DND-41 (cell line): ENCODE measurements around the gene WDR43.

ENCODE experiments used
- ATAC-seq: fragments of 200-7000 bp; cut with Tn5 transposase; 3 replicates; pipeline ENCODE4 v1.9.1; 2021; ENCODE audit warnings: low read depth; ENCODE audit not compliant: insufficient read depth
- DNase-seq: peaks from one replicate; pipeline ENCODE4 v3.0.0-alpha.2; 2020
- H2AFZ ChIP-seq: 2 replicates; pipeline ENCODE4 v1.6.0; 2012; ENCODE audit warnings: low read depth, low read length
- H3K27ac ChIP-seq: 2 replicates; pipeline ENCODE4 v1.5.1; 2012; ENCODE audit warnings: low read length, inconsistent platforms
- H3K27me3 ChIP-seq: fragments of 200-600 bp; sonication (generic); 2 replicates; pipeline ENCODE4 v1.6.0; 2012; ENCODE audit warnings: low read length, mild to moderate bottlenecking, inconsistent platforms; ENCODE audit not compliant: insufficient read depth, poor library complexity
- H3K36me3 ChIP-seq: 2 replicates; pipeline ENCODE4 v1.5.1; 2012; ENCODE audit warnings: low read length, inconsistent platforms; ENCODE audit not compliant: insufficient read depth
- H3K4me1 ChIP-seq: 2 replicates; pipeline ENCODE4 v1.5.1; 2012; ENCODE audit warnings: mild to moderate bottlenecking, low read length; ENCODE audit not compliant: insufficient read depth
- H3K4me2 ChIP-seq: 2 replicates; pipeline ENCODE4 v1.6.0; 2012; ENCODE audit warnings: mild to moderate bottlenecking, moderate library complexity, low read length, inconsistent platforms; ENCODE audit not compliant: insufficient read depth
- H3K4me3 ChIP-seq, 2 experiments: fragments of 200-600 bp in 1 of 2; shearing (Covaris generic) in 1 of 2; 2 replicates each; pipeline ENCODE4 v1.5.1; 2012 to 2016; ENCODE audit warnings: inconsistent platforms in 2 of 2, low read length in 2 of 2, mild to moderate bottlenecking in 2 of 2, low read depth in 1 of 2, moderate library complexity in 1 of 2
- H3K79me2 ChIP-seq: 2 replicates; pipeline ENCODE4 v1.6.0; 2012; ENCODE audit warnings: low read length, inconsistent platforms; ENCODE audit not compliant: insufficient read depth
- H3K9ac ChIP-seq: 2 replicates; pipeline ENCODE4 v1.6.0; 2012; ENCODE audit warnings: low read depth, mild to moderate bottlenecking, inconsistent platforms, low read length, moderate library complexity
- H3K9me3 ChIP-seq: 2 replicates; pipeline ENCODE4 v1.5.1; 2012; ENCODE audit warnings: low read length, moderate library complexity, mild to moderate bottlenecking, inconsistent platforms; ENCODE audit not compliant: insufficient read depth, severe bottlenecking
- H4K20me1 ChIP-seq: 2 replicates; pipeline ENCODE4 v1.6.0; 2012; ENCODE audit warnings: low read length; ENCODE audit not compliant: insufficient read depth
- EZH2 ChIP-seq: IDR thresholded peaks from 3 replicates; pipeline ENCODE4 v1.6.1; 2012; ENCODE audit warnings: borderline replicate concordance, low read depth, mild to moderate bottlenecking, moderate library complexity, low read length, inconsistent platforms; ENCODE audit not compliant: severe bottlenecking
- TF ChIP-seq, protein P1 (sequence below): IDR thresholded peaks from 2 replicates; pipeline ENCODE4 v1.5.1; 2012; ENCODE audit warnings: borderline replicate concordance, low read length, moderate library complexity, mild to moderate bottlenecking; ENCODE audit not compliant: poor library complexity, severe bottlenecking; ENCODE audit errors: extremely low read depth

WDR43 gene

DNA sequence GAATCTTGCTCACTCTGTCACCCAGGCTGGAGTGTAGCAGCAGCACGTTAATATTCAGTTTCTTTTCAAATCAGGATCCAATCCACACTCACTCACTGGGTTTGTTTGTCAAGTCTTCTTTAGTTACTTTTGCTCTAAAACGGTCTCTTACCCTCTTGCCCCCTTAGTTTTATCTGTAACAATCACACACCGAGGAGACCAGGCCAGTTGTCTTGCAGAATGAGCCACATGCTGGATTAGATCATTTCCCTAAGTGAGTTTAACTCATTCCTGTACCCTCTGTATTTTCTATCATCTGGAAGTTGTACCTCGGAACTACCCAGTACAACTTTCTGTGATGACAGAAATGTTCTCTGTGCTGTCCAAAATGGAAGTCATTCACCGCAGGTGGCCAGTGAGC lies 65.9 kb downstream of the WDR43 start:
- Histone ChIP-seq H3K4me1 (no peaks in the 10 kb centered on the region), H3K27ac (no peak overlapping the region), H3K9ac (no peak overlapping the region), H4K20me1 (no peaks in the 10 kb centered on the region), H3K9me3 (no peaks in the 10 kb centered on the region), H3K27me3 (peaks cover 2% of the 10 kb centered on the region), H3K4me2 (no peak overlapping the region), H3K79me2 (no peaks in the 10 kb centered on the region), H3K36me3 (no peaks in the 10 kb centered on the region), H2AFZ (no peak overlapping the region), H3K4me3 (no peak overlapping the region)
- DNase-seq: no peak
- no peak for ATAC-seq
- no peak for TF ChIP-seq EZH2
- TF ChIP-seq, protein P1, sequence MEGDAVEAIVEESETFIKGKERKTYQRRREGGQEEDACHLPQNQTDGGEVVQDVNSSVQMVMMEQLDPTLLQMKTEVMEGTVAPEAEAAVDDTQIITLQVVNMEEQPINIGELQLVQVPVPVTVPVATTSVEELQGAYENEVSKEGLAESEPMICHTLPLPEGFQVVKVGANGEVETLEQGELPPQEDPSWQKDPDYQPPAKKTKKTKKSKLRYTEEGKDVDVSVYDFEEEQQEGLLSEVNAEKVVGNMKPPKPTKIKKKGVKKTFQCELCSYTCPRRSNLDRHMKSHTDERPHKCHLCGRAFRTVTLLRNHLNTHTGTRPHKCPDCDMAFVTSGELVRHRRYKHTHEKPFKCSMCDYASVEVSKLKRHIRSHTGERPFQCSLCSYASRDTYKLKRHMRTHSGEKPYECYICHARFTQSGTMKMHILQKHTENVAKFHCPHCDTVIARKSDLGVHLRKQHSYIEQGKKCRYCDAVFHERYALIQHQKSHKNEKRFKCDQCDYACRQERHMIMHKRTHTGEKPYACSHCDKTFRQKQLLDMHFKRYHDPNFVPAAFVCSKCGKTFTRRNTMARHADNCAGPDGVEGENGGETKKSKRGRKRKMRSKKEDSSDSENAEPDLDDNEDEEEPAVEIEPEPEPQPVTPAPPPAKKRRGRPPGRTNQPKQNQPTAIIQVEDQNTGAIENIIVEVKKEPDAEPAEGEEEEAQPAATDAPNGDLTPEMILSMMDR: no peak

- Histone ChIP-seq H2AFZ (no peak overlapping the region), H3K27me3 (peaks cover 2% of the 10 kb centered on the region), H4K20me1 (no peaks in the 10 kb centered on the region), H3K4me2 (no peak overlapping the region), H3K79me2 (no peaks in the 10 kb centered on the region), H3K36me3 (no peaks in the 10 kb centered on the region), H3K9me3 (no peaks in the 10 kb centered on the region), H3K4me1 (no peaks in the 10 kb centered on the region), H3K4me3 (no peak overlapping the region), H3K9ac (no peak overlapping the region), H3K27ac (no peak overlapping the region)
- no peak for DNase-seq
- TF ChIP-seq, protein P1: no peak
- no peak for TF ChIP-seq EZH2
- ATAC-seq: no peak
These were observed 68.0 kb downstream of the WDR43 start for GRCh38 chr2:28962505-28962904.

DNA sequence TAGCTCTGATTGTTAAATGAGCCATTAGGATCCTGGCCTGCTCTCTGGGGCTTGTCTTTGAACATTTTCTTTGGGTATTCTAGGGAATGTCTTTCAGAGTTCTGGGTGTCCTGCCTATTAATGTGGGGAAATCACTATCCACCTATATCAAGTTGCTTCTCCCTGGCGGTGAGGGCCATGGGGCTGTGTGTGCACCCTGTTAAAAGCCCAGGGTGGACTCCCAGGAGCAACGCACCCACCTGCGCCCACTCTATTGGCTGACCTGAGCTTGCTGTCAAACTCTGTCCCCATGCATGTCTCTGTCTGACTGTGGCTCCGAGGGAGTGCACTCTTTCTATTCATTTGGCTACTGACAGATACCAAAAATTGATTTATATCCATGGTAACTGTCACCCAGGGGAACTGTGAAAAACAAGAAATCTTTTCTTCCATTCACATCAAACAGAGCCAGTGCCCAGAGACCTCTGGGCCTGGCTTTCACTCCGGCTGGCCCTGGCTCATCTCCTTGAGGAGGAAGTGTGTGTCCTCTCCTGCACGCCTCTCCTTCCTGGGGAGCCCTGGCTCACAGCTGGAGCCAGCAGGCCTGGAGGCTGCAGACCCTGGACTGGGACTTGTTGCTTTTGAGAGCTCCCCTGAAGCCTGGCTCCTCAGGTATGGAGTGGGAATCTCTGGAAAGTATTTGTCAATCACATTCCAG lies 76.1 kb downstream of the WDR43 start:
- no peaks in the 10 kb centered on the region for H3K36me3 ChIP-seq
- no peak overlapping the region for H3K4me2 ChIP-seq
- TF ChIP-seq, protein P1: no peak
- TF ChIP-seq EZH2: no peak
- H3K9ac ChIP-seq: no peak overlapping the region
- ATAC-seq: no peak
- no peaks in the 10 kb centered on the region for H3K79me2 ChIP-seq
- H3K9me3 ChIP-seq: no peaks in the 10 kb centered on the region
- H3K4me1 ChIP-seq: no peaks in the 10 kb centered on the region
- no peak overlapping the region for H3K27ac ChIP-seq
- no peaks in the 10 kb centered on the region for H4K20me1 ChIP-seq
- H3K27me3 ChIP-seq: no peaks in the 10 kb centered on the region
- no peak for DNase-seq
- H2AFZ ChIP-seq: no peak overlapping the region
- no peak overlapping the region for H3K4me3 ChIP-seq
